ENCODE results near the gene TENT5A.

TENT5A gene

GRCh38 chr6:81755551-81755950 lies 3.1 kb upstream of the TENT5A start:
- Histone ChIP-seq H3K4me1 (ENCODE audit: low read length) (no peaks in the 10 kb centered on the region), H3K27me3 (replicated peaks; ENCODE audit: insufficient read depth, low read length) (no peaks in the 10 kb centered on the region), H3K4me3 (ENCODE audit: low read length) (no peak overlapping the region), H3K36me3 (replicated peaks; ENCODE audit: insufficient read depth, low read length) (no peaks in the 10 kb centered on the region), H3K9me3 (replicated peaks; ENCODE audit: insufficient read depth, low read length) (no peaks in the 10 kb centered on the region), H3F3A (ENCODE audit: insufficient read depth, low read length) (peaks cover 19% of the 10 kb centered on the region), H3K4me2 (ENCODE audit: low read depth, low read length) (no peak overlapping the region), H4K20me1 (ENCODE audit: insufficient read depth, low read length) (no peaks in the 10 kb centered on the region), H3K79me2 (ENCODE audit: low read length) (no peaks in the 10 kb centered on the region), H3K27ac (ENCODE audit: low read length) (no peak overlapping the region), H3K9ac (ENCODE audit: low read length) (no peak overlapping the region), H2AFZ (ENCODE audit: low read length) (no peak overlapping the region), H3K9me2 (replicated peaks; ENCODE audit: insufficient read depth, low read length) (no peaks in the 10 kb centered on the region)
- no peak for TF ChIP-seq EZH2 (optimal IDR thresholded peaks at IDR 0.05; ENCODE audit: low read depth, low read length)
- TF ChIP-seq CTCF (IDR thresholded peaks at IDR 0.05; ENCODE audit: low read length): no peak
- DNase-seq: no peak

GRCh38 chr6:81754906-81755305 lies 2.4 kb upstream of the TENT5A start:
- Histone ChIP-seq H3K4me3 (ENCODE audit: low read length) (no peak overlapping the region), H3K9me2 (replicated peaks; ENCODE audit: insufficient read depth, low read length) (no peaks in the 10 kb centered on the region), H3K36me3 (replicated peaks; ENCODE audit: insufficient read depth, low read length) (no peaks in the 10 kb centered on the region), H3K27ac (ENCODE audit: low read length) (no peak overlapping the region), H3K4me2 (ENCODE audit: low read depth, low read length) (no peak overlapping the region), H2AFZ (ENCODE audit: low read length) (no peak overlapping the region), H3K27me3 (replicated peaks; ENCODE audit: insufficient read depth, low read length) (no peaks in the 10 kb centered on the region), H3F3A (ENCODE audit: insufficient read depth, low read length) (peaks cover 19% of the 10 kb centered on the region), H3K79me2 (ENCODE audit: low read length) (no peaks in the 10 kb centered on the region), H3K9me3 (replicated peaks; ENCODE audit: insufficient read depth, low read length) (no peaks in the 10 kb centered on the region), H3K9ac (ENCODE audit: low read length) (no peak overlapping the region), H4K20me1 (ENCODE audit: insufficient read depth, low read length) (no peaks in the 10 kb centered on the region), H3K4me1 (ENCODE audit: low read length) (no peaks in the 10 kb centered on the region)
- no peak for DNase-seq
- no peak for TF ChIP-seq EZH2phosphoT487 (IDR thresholded peaks at IDR 0.05; ENCODE audit: low read length)

- no peaks in the 10 kb centered on the region for H3K4me1 ChIP-seq (ENCODE audit: low read length)
- no peaks in the 10 kb centered on the region for H4K20me1 ChIP-seq (ENCODE audit: insufficient read depth, low read length)
- TF ChIP-seq EZH2 (optimal IDR thresholded peaks at IDR 0.05; ENCODE audit: low read depth, low read length) (no peak), CTCF (IDR thresholded peaks at IDR 0.05; ENCODE audit: low read length) (peak; percentile 70)
- H3K27me3 ChIP-seq (replicated peaks; ENCODE audit: insufficient read depth, low read length): no peaks in the 10 kb centered on the region
- H3K9ac ChIP-seq (ENCODE audit: low read length): peak overlapping the region; percentile 70
- H3F3A ChIP-seq (ENCODE audit: insufficient read depth, low read length): peaks cover 19% of the 10 kb centered on the region
- H3K9me3 ChIP-seq (replicated peaks; ENCODE audit: insufficient read depth, low read length): no peaks in the 10 kb centered on the region
- no peaks in the 10 kb centered on the region for H3K9me2 ChIP-seq (replicated peaks; ENCODE audit: insufficient read depth, low read length)
- H3K27ac ChIP-seq (ENCODE audit: low read length): peak overlapping the region; percentile 87; the same call in 1 of the 2 replicates
- peak overlapping the region; percentile 73 for H2AFZ ChIP-seq (ENCODE audit: low read length)
- H3K79me2 ChIP-seq (ENCODE audit: low read length): no peaks in the 10 kb centered on the region
- no peaks in the 10 kb centered on the region for H3K36me3 ChIP-seq (replicated peaks; ENCODE audit: insufficient read depth, low read length)
- DNase-seq: peak; percentile 70
- peak overlapping the region; percentile 92 for H3K4me3 ChIP-seq (ENCODE audit: low read length)
- peak overlapping the region; percentile 64 for H3K4me2 ChIP-seq (ENCODE audit: low read depth, low read length)
Measured at GRCh38 chr6:81753711-81754577, 1.5 kb upstream of the TENT5A start.
